Jurkat, Clone E6-1 (cell line): ENCODE data around the gene DIS3L2.
"Not testable (repeated sequence)": the region's sequence is repeated elsewhere in the genome, so short reads cannot be mapped to it uniquely, and the experiment has no call there.

Source experiments
- DNase-seq: peaks from one replicate; pipeline ENCODE4 v3.0.0-alpha.2; 2011; ENCODE audit warnings: low read depth, low spot score
- H3K4me3 ChIP-seq: 2 replicates; pipeline ENCODE4 v1.5.1; 2011; ENCODE audit warnings: mild to moderate bottlenecking, low read length, control low read depth, moderate library complexity

The DIS3L2 gene

GRCh38 chr2:231947112-231947511, 14.4 kb upstream of the DIS3L2 start:
- not testable (repeated sequence) for H3K4me3 ChIP-seq

GRCh38 chr2:231947694-231948093, 13.8 kb upstream of the DIS3L2 start:
- DNase-seq, result no peak
- no peak overlapping the region for H3K4me3 ChIP-seq

More at GRCh38 chr2:231947112-231947511, 14.4 kb upstream of the DIS3L2 start:
- not testable (repeated sequence) for DNase-seq

GRCh38 chr2:231951452-231952035, 10.0 kb upstream of the DIS3L2 start:
- H3K4me3 ChIP-seq, result no peak overlapping the region
- DNase-seq, result no peak

GRCh38 chr2:231955758-231956472, 5.6 kb upstream of the DIS3L2 start:
- no peak for DNase-seq
- no peak overlapping the region for H3K4me3 ChIP-seq

GRCh38 chr2:231957913-231958763, 3.4 kb upstream of the DIS3L2 start:
- H3K4me3 ChIP-seq, result no peak overlapping the region
- DNase-seq, result no peak

GRCh38 chr2:231960810-231961348, 634 bp upstream of the DIS3L2 start:
- no peak for DNase-seq
- peak overlapping the region; percentile 94 for H3K4me3 ChIP-seq

- no peak overlapping the region for H3K4me3 ChIP-seq
- DNase-seq, result no peak
Measured at GRCh38 chr2:231965102-231965501, 3.6 kb downstream of the DIS3L2 start.

GRCh38 chr2:231966886-231967285, 5.4 kb downstream of the DIS3L2 start:
- no peak for DNase-seq
- H3K4me3 ChIP-seq, result no peak overlapping the region

GRCh38 chr2:231968820-231969219, 7.3 kb downstream of the DIS3L2 start:
- DNase-seq, result no peak
- no peak overlapping the region for H3K4me3 ChIP-seq

GRCh38 chr2:231970461-231970860, 8.9 kb downstream of the DIS3L2 start:
- DNase-seq, result no peak
- no peak overlapping the region for H3K4me3 ChIP-seq

GRCh38 chr2:231975001-231975400, 13.5 kb downstream of the DIS3L2 start:
- no peak for DNase-seq
- H3K4me3 ChIP-seq, result no peak overlapping the region

GRCh38 chr2:231977430-231977829, 15.9 kb downstream of the DIS3L2 start:
- DNase-seq, result no peak
- H3K4me3 ChIP-seq, result no peak overlapping the region

GRCh38 chr2:231984992-231985391, 23.5 kb downstream of the DIS3L2 start:
- no peak for DNase-seq
- H3K4me3 ChIP-seq, result no peak overlapping the region

- no peak for DNase-seq
- no peak overlapping the region for H3K4me3 ChIP-seq
Measured at GRCh38 chr2:231985823-231986261, 24.3 kb downstream of the DIS3L2 start.

- no peak for DNase-seq
- H3K4me3 ChIP-seq, result no peak overlapping the region
Measured at GRCh38 chr2:231987124-231987727, 25.7 kb downstream of the DIS3L2 start.

- no peak overlapping the region for H3K4me3 ChIP-seq
- no peak for DNase-seq
Measured at GRCh38 chr2:231988179-231988866, 26.8 kb downstream of the DIS3L2 start.

GRCh38 chr2:231991664-231992063, 30.2 kb downstream of the DIS3L2 start:
- no peak overlapping the region for H3K4me3 ChIP-seq
- DNase-seq, result no peak

GRCh38 chr2:231992888-231993287, 31.4 kb downstream of the DIS3L2 start:
- no peak overlapping the region for H3K4me3 ChIP-seq
- DNase-seq, result no peak
